NT2/D1 (cell line): ENCODE data around the gene GNPDA1.

Source experiments
- DNase-seq: peaks from one replicate; pipeline ENCODE4 v3.0.0-alpha.2; 2011; ENCODE audit warnings: low read depth, low spot score
- H3K27me3 ChIP-seq: 2 replicates; pipeline ENCODE4 v1.6.0; 2011; ENCODE audit warnings: mild to moderate bottlenecking; ENCODE audit not compliant: insufficient read length, insufficient read depth
- H3K36me3 ChIP-seq: 2 replicates; pipeline ENCODE4 v1.6.1; 2011; ENCODE audit warnings: mild to moderate bottlenecking, low read length, mixed read lengths; ENCODE audit not compliant: insufficient read depth, insufficient read length
- H3K4me1 ChIP-seq: 2 replicates; pipeline ENCODE4 v1.5.1; 2011; ENCODE audit not compliant: insufficient read depth, insufficient read length
- H3K4me3 ChIP-seq: 2 replicates; pipeline ENCODE4 v1.5.1; 2011; ENCODE audit warnings: low read depth; ENCODE audit not compliant: insufficient read length
- H3K9ac ChIP-seq: 2 replicates; pipeline ENCODE4 v1.6.0; 2011; ENCODE audit warnings: low read depth; ENCODE audit not compliant: insufficient read length
- H3K9me3 ChIP-seq: 2 replicates; pipeline ENCODE4 v1.5.1; 2011; ENCODE audit warnings: mild to moderate bottlenecking, low read length; ENCODE audit not compliant: insufficient read depth
- SUZ12 ChIP-seq: IDR thresholded peaks from 2 replicates; pipeline ENCODE4 v1.6.1; 2011; ENCODE audit not compliant: insufficient read length, insufficient read depth; ENCODE audit errors: extremely low read depth
- YY1 ChIP-seq: IDR thresholded peaks from 2 replicates; pipeline ENCODE4 v1.6.1; 2011; ENCODE audit not compliant: insufficient read length, insufficient read depth
- ZNF274 ChIP-seq: IDR thresholded peaks from 2 replicates; pipeline ENCODE4 v1.6.1; 2011; ENCODE audit warnings: mild to moderate bottlenecking, low read depth, low read length

GNPDA1 gene

DNA sequence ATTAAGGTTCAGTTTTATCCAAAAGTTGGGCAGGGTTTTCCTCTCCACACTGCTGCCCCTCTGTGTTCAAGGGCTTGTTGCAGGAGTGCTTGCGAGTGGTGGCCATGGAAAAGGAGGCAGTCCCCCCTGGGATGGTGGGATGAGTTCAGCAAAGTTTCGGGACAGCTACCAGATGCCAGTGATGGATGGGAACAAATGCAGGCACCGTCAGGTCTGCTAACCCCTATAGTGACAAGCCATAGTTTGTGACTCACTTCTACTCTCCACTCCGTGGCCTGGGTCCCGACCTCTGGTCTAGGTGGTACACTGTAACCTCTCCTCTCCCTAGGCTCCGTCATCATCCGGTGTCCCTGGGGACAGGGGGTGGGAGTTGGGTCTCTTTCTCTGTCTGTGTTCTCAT, 47.8 kb downstream of the GNPDA1 start:
- DNase-seq: no peak
- Histone ChIP-seq H3K4me1 (peaks cover 6% of the 10 kb centered on the region), H3K9ac (no peak overlapping the region), H3K36me3 (no peaks in the 10 kb centered on the region), H3K9me3 (no peaks in the 10 kb centered on the region), H3K4me3 (no peak overlapping the region), H3K27me3 (no peaks in the 10 kb centered on the region)
- TF ChIP-seq SUZ12: no peak
- no peak for TF ChIP-seq ZNF274
- TF ChIP-seq YY1: no peak

DNA sequence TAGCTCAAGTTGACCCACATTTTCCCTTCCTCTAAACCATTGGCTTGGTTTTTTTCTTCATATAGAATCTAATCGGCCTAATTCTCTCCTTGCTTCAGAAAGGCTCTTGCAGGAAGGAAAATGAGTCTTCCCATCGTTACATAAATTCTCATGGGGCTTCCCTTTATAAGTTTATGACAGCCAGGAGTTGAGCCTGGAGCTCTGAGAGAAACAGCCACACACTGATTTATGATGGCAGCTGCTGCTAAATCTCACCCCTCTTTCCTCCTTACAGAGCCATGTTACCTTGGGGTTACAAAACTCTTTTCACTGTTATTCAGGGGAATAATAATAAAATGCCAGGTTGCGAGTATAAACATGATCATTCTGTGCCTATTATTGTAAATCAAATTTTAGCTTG, 49.1 kb downstream of the GNPDA1 start:
- no peaks in the 10 kb centered on the region for H3K9me3 ChIP-seq
- TF ChIP-seq ZNF274 (no peak), SUZ12 (no peak), YY1 (no peak)
- H3K4me1 ChIP-seq: peaks cover 7% of the 10 kb centered on the region
- no peaks in the 10 kb centered on the region for H3K27me3 ChIP-seq
- no peak for DNase-seq
- no peaks in the 10 kb centered on the region for H3K36me3 ChIP-seq
- no peak overlapping the region for H3K4me3 ChIP-seq
- H3K9ac ChIP-seq: no peak overlapping the region

DNA sequence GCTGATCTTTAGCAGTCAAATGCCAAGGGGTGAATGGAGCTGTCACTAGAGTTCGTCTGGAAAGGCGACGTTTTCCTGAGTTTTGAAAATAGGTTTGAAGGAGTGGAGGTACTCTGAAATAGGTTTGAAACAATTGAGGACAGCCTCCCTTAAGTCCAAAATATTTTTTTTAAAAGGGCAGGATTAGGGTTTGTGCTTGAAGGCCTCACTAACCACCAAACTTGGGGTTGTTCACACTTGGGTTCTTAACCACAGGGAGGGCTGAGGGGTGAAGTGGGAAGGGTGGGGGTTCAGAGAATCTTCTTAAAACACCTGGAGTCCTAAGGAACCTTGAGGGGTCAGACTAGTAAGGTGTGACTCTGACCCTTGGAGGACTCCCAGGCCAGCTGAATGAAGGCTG, 51.4 kb downstream of the GNPDA1 start:
- TF ChIP-seq ZNF274: no peak
- no peak for TF ChIP-seq YY1
- no peak for TF ChIP-seq SUZ12
- Histone ChIP-seq H3K27me3 (no peaks in the 10 kb centered on the region), H3K4me3 (no peak overlapping the region), H3K4me1 (peaks cover 7% of the 10 kb centered on the region), H3K9me3 (no peaks in the 10 kb centered on the region), H3K36me3 (no peaks in the 10 kb centered on the region), H3K9ac (no peak overlapping the region)
- no peak for DNase-seq

DNA sequence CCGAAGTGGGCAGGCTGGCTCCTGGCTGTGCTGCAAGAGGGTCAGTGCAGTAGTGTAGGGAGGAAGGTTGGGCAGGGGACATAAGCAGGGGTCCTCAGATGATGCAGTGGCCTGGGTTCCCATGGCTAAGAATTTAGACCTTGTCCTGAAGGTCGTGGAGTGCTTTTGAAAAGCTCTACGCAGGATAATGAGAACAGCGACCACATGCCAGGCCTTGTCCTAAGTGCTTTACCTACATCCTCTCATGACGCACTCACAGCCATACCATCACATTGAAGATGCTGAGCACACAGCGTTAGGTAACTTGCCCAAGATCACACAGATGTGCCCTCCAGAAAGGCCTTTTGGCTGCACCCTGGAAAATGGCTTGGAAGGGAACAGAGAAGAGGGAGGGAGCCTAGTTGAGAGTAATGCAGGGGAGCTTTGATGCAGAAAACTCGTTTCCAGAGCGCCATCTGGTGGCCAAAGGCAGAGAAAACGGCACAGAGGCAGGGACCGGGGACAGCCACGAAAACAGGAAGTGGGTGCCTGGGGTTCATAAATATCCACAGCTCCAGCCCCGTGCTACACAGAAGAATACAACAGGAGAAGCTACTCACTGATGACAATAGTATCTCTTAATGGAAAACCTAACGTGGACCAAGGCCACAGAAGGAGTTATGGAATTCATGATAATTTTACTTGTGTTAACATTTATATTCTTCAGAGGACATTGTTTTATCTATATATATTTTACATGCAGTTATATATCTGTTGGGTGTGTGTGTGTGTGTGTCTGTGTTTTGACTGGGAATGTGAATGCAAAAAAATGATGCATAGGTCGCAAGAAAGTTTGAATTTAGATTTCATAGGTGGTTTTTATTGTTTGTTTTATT, 52.1 kb downstream of the GNPDA1 start:
- Histone ChIP-seq H3K4me3 (no peak overlapping the region), H3K9me3 (no peaks in the 10 kb centered on the region), H3K36me3 (no peaks in the 10 kb centered on the region), H3K27me3 (no peaks in the 10 kb centered on the region), H3K9ac (peak overlapping the region; percentile 6), H3K4me1 (peaks cover 7% of the 10 kb centered on the region)
- TF ChIP-seq SUZ12: no peak
- peak; percentile 59 for DNase-seq

DNA sequence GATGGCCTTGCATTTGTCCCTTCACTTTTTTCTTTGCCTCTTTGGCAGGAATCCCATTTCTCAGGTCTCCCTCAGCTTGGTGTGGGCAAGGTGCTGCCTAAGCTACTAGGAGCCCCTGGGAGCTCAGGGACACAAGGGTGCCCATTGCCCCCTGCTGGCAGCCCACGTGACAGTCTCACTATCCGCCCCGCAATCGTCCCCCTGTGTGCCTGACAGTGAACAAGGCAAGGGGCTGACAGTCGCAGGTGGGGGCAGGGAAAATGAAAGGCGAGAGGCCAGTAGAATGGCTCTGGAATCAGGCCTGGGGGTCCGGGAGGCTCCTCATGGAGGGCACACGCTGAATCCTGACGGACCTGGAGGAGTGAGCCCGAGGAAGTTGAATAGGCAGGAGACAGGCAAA, 52.8 kb downstream of the GNPDA1 start:
- Histone ChIP-seq H3K4me1 (peaks cover 7% of the 10 kb centered on the region), H3K27me3 (no peaks in the 10 kb centered on the region), H3K9me3 (no peaks in the 10 kb centered on the region), H3K4me3 (no peak overlapping the region), H3K9ac (no peak overlapping the region), H3K36me3 (no peaks in the 10 kb centered on the region)
- no peak for TF ChIP-seq ZNF274
- no peak for TF ChIP-seq YY1
- TF ChIP-seq SUZ12: no peak
- DNase-seq: no peak

DNA sequence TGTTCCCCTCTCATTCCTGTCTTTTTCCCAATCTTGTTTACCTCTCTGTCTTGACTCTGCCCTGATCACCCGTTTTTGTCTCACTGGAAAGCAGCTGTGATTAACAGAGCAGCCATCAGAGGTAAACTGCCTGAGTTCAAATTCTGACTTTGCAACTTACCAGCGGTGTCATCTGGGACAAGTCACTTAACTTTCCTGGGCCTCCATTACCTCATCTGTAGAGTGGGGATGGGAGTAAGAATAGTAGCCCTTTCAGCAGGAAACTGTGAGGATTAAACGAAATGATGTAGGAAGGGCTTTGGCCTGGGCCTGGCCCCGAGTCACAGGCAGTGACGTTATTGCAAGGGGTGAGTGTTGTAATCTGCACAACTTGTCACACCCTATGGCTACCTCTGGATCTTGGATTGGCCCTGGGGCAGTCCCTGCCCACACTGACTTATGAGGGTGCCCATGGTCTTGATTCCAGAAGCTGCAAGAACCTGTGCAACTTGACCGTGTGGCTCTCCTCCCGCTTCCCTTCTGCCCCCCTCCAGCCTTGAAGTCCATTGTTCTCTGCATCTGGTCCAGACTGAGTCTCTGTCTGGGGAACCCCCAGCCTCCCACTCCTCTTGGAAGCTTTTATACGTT, 54.2 kb downstream of the GNPDA1 start:
- Histone ChIP-seq H3K9me3 (no peaks in the 10 kb centered on the region), H3K9ac (no peak overlapping the region), H3K4me1 (peaks cover 7% of the 10 kb centered on the region), H3K36me3 (no peaks in the 10 kb centered on the region), H3K4me3 (no peak overlapping the region), H3K27me3 (no peaks in the 10 kb centered on the region)
- no peak for DNase-seq
- TF ChIP-seq ZNF274 (no peak), SUZ12 (no peak), YY1 (no peak)

DNA sequence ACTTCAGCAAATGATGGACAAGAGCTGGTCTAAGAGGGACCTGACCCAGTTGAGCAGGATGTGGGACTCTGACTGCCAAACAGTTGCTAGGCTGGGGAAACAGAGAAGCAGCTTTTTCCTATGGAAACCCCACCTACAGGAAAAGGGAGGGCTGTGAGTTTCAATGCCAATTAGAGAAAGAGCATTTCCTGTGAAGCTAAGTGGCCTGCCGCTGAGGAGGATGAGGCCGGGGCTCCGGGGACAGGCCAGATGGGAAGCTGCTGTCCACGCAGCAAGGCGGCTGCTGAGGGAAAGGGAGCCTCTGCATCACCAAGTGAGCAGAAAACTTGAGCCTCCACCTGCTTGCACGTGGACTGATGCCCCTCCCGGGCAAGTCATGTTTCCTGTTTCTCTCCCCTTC, 54.7 kb downstream of the GNPDA1 start, which contains the start of gene PCDH12:
Gene PCDH12 (minus strand): TSS at position 90 of the 400 bp plus-strand sequence. CDS start 351 bp downstream, outside the sequence.
- no peak within 1 kb of the TSS for H3K4me3 ChIP-seq
- H3K9ac ChIP-seq: no peak within 1 kb of the TSS
- DNase-seq: no peak
- H3K4me1 ChIP-seq: peaks cover 7% of the 10 kb centered on the region
- no peaks in the 10 kb centered on the region for H3K27me3 ChIP-seq
- H3K9me3 ChIP-seq: no peaks in the 10 kb centered on the region
- H3K36me3 ChIP-seq: no peaks in the 10 kb centered on the region
- TF ChIP-seq ZNF274 (no peak), YY1 (no peak), SUZ12 (no peak)
